HG02763 (cell line): ENCODE data around the gene SLC10A7.

Source experiments
- ATAC-seq: cut with Tn5 transposase; IDR thresholded peaks from one replicate; pipeline ENCODE4 v1.9.1; 2021; ENCODE audit warnings: mild to moderate bottlenecking, moderate library complexity; ENCODE audit not compliant: unreplicated experiment

The SLC10A7 gene

DNA sequence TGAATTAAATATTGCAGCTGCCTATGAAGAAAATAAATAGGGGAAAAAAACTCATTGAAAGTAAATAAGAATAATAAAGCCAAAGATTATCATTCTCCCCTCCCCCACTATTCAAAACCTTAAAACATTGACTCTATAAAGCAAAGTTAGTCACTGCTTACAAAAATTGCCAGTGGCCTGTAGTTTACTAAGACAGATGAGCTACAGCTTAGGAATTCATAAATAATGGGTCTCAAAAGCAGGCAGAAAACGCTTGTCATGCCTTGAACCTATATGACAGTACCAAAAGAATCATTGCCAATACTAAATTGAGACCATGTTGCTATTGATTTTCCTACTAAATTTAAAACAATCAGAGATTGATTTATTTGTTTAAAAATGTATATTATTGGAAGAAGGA lies 78.9 kb downstream of the SLC10A7 start:
- ATAC-seq = no peak

DNA sequence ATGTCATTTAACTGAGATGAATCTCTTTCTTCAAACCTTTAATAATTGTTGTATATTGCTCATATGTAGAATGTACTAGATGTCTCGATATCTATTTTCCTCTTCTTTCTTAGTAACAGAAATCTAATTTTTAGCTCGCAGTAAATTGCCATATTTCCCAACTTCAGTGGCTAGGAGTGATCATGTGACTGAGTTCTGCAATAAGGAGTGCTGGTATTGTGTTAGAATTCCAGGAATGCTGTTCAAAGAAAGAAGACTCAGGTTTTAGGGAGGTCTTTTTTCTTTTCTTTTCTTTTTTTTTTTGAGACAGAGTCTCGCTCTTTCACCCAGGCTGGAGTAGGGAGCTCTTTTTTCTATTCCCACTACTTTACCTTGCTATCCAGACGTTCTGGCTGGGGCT lies 81.7 kb downstream of the SLC10A7 start:
- no peak for ATAC-seq

DNA sequence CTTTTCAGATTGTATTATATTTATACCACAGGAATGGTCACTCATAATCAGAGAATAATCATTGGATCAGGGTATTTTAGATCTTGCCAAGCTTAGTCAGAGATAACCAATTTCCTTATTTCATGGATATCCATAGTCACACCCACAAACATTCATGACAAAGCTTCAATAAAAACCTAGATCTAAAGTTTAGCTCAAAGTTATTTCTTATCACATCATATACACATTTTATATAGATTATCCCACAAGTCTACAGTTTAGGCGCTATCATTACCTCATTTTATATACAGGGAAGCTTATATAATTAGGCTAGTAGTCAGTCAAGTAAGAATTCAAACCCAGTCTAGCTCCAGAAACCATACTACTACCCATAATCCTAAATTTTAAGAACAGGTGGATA lies 82.3 kb downstream of the SLC10A7 start:
- no peak for ATAC-seq

DNA sequence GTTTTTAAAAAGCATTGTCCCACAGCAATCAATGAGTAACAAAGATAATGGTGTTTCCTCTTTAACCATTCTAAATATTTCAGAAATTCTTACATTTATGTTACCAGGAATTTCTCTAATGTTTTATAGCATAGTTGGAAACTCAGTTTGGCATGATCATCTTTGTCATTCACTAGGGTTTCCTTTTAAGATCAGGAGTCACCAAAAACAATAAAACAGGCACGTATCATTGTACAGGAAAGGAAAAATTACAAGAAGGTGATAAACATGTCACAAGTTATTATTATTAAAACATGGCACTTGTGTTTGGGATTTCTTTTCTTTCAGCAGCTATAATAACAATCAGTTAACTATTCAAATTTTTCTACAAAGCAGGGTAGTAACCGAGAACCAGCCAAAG lies 84.0 kb downstream of the SLC10A7 start:
- ATAC-seq = no peak

DNA sequence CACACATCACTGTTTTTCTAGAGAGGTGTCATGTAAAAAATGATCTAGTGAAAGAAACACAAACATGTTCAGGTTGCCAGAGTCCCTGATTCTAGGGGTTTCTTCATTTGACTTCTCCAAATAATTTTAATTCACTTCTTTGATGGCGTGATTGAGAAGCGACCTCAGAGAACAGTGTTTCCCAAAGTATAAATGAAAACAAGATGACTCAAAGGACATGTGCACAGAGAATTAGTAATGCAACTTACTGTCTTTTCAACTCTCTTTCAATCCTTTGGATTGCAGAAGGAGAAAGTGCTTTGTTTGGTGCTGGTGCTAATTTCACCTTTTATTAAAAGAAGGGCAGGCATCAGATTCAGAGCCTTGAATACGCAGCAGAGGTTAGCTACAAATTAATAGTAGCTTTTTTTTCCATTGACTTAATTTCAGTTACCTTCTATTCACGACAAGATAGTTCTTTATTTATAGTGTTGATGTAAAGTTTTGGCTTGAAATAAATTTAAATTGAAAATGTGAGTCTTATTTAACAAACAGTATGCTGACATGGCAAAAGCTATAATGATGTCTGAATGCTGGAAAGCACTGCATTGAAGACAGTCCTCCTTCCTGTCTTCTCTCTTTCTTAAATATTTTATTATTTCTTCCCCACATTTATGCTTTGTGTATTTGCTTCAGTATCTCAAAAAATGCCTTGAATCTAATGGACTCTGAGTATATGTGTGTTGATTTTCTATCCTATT lies 85.1 kb downstream of the SLC10A7 start:
- ATAC-seq = no peak

DNA sequence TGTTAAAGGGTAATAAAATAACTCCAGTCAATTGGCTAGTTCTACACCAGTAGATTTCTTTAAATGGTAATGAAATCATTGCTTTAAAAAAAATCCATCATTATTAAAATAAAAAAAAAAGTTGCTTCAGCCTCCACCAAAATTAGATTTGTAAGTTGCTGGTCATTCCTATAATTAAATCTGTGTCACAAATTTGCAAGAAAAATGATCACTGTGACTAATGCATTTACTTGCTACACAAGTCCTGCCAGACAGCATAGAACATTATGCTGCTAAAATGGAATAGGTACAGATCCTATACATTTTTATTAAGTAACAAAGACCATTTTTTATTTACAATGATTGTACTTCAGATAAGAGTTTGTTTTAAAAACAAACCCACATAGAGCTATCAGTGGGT lies 85.8 kb downstream of the SLC10A7 start:
- ATAC-seq = no peak

DNA sequence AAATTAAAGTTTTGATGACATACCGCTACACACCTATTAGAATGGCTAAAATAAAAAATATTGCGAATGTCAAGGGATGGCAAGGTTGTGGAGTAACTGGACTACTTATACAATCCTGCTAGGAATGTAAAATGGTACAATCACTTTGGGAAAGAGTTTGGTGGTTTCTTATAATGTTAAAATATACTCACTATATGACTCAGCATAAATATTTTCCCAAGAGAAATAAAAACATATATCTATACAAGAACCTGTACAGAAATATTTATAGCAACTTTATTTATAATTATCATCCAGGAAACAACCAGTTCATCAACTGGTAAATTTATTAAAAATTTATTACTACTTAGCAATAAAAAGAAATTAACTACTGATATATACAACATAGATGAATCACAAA lies 89.7 kb downstream of the SLC10A7 start:
- no peak for ATAC-seq

DNA sequence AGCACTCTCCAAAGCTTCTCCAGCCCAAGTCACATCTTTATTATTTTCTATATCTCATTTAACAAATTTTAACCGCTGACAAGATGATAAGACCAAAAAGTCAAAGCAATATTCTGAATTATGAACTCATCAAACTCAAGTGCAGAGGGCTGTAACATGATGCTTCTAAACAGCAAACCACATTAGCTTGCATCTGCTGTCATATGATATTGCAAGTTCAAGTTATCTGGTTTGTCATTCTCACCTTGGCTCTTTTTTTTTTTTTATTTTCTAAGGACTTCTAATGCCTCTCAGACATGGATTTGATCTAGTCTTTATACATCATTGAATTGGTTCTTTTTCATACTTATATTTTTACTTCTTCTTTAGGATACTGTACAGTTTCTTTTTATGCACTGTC lies 93.4 kb downstream of the SLC10A7 start:
- ATAC-seq = no peak

DNA sequence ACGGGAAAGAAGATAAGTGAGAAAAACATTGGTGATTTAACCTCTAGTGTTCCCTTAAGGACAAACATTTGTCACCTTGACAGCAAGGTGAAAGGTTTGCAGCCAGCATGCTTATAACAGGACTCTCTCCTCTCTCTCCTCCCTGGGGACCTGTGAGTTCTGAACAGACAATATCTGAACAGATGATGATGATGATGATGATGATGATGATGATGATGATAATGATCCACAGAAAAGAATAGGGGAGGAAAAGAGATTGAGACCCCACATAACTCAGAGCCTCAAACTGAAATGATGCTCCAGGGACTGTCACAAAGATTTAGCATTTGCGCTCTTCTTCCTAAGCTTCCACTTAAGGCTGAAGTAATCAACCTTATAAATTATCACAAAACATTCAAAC lies 103.9 kb downstream of the SLC10A7 start:
- ATAC-seq = no peak

DNA sequence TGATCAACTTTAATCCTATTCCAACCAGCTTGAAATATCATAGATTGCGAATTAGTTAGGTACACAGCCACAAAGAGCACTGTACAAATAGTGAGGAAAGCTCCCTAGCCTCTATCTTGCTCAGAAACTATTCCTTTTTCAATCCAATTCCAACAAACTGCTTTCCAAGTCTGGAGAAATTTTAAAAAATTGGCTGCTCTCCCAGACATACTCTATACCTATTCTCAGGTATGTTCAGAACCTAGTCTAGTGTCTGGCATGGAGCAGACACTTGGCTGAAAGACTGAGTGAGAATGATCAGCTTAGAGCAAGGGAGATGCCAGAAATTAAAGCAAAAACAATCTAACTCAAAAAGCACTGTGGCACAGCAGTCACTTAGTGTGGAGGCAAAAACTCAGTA lies 105.9 kb downstream of the SLC10A7 start:
- no peak for ATAC-seq

DNA sequence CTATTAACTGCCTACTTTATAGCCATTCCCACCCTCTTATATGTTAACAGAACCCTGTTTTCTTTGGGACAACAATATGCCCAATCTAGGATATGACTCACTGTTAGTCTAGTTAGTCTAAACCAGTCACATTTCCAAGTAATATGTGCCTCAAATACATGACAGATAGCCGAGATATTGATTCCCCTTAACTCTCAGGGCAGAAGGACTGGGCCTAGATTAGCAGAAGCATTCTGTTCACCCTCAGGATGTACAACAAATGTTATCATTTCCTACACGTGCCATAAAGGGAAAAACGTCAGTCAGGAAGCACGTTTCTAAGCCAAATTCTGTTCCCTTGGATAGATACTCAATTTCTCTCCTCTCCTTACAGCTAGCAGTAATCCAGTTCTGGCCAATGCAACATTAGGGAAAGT lies 114.1 kb downstream of the SLC10A7 start:
- no peak for ATAC-seq

DNA sequence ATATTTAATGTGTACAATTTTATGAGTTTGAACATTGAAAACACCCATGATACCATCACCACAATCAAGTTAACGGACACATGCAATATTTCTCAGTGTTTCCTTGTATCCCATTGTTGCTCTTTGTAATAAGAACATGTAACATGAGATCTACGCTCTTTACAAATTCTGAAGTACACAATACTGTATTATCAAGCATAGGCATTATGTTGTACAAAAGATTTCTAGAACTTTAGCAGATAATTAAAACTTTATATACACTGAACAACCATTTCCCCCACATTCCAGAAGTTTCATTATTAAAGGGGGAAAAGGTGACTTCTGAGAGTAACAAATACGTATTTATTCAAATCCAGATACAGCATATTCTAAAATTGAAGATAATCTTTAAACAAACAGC lies 114.5 kb downstream of the SLC10A7 start:
- ATAC-seq = no peak

DNA sequence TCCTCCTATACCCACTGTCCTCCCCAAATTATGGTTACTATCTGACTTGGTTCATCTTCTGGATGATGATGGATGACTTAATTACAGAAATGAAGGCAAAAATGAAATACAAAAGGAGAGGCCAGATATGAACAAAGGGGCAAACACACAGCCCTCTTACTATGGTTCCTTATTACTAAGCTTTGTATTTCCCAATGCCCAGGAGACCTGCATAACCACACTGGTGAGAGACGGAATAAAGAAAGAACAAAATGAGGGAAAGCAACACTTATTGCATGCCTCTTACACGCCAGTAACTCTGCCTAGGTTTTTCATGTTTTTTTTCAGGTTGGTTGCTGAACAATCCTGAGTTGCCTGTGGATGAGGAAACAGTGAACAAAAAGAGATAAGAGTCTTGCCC lies 120.5 kb downstream of the SLC10A7 start:
- ATAC-seq = no peak

DNA sequence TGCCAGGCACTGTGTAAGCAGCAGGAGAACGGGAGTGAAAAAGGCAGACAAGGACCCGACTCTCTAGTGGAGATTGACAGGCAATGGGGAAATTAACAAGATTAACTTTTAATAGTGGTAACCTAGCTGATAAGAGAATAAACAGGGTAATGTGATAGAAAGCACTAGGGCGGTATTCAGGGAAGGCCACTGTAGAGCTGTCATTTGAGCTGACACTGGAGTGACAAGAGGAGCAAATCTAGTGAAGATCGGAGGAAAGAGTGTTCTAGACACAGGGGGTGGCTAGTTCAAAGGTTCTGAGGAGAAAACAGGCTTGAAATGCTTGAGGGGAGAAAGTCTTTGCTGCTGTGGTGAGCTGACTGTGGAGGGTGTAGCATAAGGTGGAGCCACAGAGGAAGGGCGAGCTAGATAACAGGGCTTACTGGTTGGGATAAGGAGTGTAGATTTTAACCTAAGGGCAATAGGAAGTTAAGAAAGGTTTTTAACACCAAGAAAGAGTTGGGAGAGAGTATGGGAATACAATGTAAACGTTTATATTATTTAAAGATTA lies 122.8 kb downstream of the SLC10A7 start:
- ATAC-seq = no peak

DNA sequence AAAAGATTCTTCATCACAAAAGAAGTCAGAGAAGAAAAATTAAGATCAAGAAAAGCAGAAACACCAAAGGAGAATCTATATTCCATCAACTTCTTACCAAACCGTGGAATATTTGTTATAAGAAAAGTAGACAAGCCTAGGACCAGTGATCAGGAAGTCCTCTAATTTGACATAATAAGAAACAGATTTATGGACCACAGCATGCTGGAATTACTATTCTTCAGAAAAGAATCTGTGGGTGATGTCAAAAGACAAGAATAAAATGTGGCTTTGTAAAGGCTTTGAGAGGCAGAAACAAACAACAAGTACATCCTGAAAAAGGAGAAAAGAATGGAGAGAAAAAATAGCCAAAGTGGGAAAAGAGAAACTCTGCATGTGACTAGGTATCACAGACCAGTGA lies 123.3 kb downstream of the SLC10A7 start:
- ATAC-seq = no peak

DNA sequence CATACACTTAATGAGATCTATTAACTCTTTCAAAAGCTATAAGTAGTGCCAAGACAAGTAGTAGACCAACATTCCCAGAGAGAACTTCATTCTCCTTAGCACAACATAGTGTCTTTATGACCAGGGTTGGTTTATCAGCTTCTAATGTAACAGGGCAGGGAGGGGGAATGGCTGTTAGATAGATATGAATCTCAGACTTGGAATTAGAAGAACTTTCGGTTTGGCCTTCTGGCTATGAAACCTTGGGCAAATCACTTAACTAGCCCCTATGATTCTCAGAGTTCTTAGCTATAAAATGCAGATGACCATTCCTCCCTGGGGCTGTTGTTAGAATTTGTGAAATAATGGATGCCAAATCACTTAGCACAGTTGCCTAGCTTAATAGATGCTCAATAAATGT lies 132.2 kb downstream of the SLC10A7 start:
- ATAC-seq = no peak

DNA sequence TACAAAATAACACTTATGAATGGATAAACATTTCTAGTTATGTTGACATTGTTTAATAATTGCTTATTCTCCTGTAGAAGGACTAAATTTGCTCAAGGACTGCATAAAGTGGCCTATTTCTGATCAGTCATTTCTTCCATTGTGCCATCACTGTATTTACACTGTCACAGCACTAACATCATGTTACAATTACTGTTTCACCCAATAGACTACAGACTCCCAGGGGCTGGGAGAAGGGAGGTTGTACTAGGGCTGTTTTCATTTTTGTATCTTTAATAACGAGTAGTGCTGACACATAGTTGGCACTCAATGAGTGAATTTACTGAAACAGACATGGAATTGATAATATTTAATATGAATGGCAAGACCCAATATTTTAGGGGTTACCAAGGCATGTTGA lies 139.5 kb downstream of the SLC10A7 start:
- no peak for ATAC-seq

DNA sequence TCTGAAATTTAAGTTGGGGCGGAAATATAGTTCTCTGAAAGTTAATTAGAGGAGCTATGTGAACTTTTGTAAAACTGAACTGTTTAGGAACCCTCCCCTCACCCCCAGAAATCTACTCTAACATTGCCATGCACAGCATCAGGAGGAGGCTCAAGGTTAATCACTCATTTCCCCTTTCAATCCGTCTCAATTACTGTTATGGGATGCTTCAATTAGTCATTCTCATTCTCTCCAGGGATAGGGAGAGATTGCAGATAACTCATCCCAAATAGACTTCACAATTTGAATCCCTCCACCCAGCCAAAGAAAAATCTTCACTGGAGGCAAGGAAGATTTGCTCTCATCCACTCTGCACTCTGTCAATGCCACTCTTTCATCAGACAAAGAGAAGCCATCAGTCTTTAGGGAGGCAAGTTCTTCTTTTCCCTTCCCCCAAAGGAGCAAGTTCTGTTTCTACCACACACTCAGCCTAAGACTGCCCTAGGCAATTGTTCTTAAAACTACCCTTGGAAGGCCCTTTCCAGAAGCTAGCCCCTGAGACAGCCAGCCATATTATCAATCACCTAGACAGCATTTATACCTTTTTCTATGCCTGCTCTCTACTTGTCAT lies 140.4 kb downstream of the SLC10A7 start:
- ATAC-seq = no peak

DNA sequence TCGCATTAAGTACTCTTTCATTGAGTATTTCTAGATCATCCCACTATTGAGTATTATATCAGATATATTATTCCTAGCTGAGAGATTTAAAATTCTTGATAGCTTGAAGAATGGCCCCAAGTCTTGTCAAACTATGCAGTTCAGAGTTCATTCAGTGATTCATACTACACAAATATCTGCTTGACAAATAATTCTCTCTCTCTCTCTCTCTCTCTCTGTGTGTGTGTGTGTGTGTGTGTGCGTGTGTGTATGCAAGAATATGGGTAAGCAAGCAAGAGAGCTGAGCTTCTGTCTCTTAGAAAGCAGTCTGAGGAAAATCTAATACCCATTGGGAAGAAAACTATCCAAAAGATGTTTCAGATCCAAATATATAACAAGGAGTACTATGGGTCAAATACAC lies 142.0 kb downstream of the SLC10A7 start:
- ATAC-seq = no peak

DNA sequence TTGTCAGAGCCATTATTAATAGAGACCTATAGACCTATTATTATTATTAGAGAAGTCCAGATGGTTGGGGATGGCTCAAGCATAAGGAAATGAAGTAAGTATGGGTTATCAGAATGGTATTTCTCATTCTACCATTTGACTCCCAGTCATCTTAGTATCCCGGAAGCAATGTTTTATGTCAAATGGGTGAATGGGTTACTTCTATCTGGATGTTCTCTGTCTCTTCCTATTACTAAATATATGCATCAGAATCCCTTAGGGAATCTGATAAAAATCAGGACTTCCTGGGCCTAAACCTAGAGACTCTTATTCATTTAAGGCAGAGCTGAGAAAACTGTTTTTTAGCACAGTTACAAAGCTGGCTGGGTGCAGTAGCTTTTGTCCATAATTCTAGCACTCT lies 149.9 kb downstream of the SLC10A7 start:
- no peak for ATAC-seq

DNA sequence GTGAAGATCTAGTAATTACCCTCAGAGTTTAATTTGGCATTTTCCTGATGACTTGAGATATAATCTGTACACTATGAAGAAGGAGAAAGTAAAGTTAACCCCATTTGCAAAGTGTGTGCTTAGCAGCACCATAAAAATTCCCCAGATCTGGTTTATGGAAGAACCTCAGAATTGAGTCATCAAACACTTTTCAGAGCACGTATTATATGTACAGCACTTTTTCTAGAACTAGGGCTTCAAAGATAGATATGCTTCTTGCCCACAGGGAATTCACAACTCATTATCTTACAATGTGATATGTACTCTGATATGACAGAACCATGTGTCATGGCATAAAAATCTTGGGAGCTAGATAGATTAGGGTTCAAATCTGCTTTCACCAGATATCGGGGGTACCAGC lies 150.9 kb downstream of the SLC10A7 start:
- ATAC-seq = no peak

DNA sequence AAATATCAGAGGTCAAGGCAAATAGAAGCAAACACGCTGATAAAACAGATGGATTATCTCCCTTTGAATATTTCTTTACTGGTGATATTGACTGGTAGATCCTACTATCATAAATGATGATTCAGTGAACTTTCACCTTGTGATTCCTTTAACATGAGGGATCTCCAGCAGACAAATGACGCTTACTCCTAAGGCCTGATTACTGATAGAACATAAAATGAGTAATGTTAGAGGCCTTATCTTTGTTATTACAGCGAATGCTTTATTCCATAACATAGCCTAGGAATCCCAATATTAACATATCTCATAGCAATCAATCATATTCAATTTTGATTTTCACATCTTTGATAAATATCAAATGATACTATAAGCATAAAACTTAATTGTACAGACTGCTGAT lies 152.3 kb downstream of the SLC10A7 start:
- no peak for ATAC-seq

DNA sequence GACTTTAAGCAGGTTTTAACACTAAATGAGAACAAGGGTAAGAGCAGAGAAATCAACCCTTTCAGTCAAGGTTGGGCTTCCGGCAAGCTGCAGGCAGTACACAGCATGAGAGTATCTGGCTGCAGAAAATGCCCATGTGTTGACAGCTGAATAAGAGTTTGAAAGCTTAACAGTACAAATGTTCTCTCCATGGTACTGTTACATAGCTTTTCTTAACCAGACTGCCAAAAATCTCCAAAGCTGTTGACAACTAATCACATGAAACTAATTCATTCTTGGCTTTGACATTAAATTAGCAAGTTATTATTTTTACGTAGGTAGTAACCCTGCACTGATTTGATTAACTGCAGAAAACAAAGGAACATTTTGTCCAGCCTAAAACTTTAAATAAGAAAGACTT lies 153.5 kb downstream of the SLC10A7 start:
- no peak for ATAC-seq
